HL-60 (cell line): ENCODE measurements around the gene B4GALT1.

Experiments
- POLR2AphosphoS5 ChIP-seq: IDR thresholded peaks from 2 replicates; pipeline ENCODE4 v1.6.1; 2012; ENCODE audit warnings: low read depth
- TF ChIP-seq, protein P1 (sequence below): IDR thresholded peaks from one replicate; pipeline ENCODE4 v1.5.1; 2011; ENCODE audit warnings: low read length, control low read depth, inconsistent platforms; ENCODE audit not compliant: insufficient read depth
- TF ChIP-seq, protein P2 (sequence below): IDR thresholded peaks from 2 replicates; pipeline ENCODE4 v1.6.1; 2012; ENCODE audit warnings: low read depth; ENCODE audit not compliant: insufficient replicate concordance

DNA sequence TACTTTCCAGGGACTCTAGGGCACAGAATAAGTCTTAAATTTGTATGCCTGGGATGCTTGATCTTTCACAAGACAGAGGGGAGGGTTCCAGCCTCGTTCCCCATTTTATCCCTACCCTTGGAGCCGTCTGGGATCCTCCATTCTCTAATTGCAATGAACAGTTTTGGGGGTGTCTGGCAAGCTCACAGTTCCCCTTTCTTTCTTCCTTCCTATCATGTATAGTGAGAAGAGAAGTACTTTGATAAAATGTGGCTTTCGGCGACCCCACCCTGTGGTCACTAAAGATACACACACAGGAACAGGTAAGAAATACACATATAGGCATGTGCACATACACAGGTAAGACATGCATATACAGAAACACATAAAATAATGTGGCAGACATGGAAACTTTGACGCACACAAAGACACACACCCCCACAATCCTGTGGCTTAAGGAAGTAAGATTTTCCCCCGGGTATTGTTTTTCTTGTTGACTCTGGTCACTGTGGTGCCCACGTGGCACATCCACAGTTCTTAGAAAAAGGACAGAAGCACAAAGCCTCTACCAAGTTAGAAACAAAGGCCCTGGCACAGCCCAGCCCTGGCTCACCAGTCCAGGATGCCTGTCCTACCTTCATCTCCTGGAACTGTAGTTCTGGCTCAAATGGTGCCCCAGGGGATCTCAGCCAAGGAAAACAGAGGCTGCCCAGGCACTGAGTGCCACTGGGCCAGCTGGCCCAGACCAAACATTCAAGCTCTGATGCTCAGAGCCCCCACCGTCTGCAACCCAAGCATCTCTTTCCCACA lies 84.4 kb downstream of the B4GALT1 start:
- TF ChIP-seq, protein P1, sequence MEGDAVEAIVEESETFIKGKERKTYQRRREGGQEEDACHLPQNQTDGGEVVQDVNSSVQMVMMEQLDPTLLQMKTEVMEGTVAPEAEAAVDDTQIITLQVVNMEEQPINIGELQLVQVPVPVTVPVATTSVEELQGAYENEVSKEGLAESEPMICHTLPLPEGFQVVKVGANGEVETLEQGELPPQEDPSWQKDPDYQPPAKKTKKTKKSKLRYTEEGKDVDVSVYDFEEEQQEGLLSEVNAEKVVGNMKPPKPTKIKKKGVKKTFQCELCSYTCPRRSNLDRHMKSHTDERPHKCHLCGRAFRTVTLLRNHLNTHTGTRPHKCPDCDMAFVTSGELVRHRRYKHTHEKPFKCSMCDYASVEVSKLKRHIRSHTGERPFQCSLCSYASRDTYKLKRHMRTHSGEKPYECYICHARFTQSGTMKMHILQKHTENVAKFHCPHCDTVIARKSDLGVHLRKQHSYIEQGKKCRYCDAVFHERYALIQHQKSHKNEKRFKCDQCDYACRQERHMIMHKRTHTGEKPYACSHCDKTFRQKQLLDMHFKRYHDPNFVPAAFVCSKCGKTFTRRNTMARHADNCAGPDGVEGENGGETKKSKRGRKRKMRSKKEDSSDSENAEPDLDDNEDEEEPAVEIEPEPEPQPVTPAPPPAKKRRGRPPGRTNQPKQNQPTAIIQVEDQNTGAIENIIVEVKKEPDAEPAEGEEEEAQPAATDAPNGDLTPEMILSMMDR = no peak
- TF ChIP-seq, protein P2, sequence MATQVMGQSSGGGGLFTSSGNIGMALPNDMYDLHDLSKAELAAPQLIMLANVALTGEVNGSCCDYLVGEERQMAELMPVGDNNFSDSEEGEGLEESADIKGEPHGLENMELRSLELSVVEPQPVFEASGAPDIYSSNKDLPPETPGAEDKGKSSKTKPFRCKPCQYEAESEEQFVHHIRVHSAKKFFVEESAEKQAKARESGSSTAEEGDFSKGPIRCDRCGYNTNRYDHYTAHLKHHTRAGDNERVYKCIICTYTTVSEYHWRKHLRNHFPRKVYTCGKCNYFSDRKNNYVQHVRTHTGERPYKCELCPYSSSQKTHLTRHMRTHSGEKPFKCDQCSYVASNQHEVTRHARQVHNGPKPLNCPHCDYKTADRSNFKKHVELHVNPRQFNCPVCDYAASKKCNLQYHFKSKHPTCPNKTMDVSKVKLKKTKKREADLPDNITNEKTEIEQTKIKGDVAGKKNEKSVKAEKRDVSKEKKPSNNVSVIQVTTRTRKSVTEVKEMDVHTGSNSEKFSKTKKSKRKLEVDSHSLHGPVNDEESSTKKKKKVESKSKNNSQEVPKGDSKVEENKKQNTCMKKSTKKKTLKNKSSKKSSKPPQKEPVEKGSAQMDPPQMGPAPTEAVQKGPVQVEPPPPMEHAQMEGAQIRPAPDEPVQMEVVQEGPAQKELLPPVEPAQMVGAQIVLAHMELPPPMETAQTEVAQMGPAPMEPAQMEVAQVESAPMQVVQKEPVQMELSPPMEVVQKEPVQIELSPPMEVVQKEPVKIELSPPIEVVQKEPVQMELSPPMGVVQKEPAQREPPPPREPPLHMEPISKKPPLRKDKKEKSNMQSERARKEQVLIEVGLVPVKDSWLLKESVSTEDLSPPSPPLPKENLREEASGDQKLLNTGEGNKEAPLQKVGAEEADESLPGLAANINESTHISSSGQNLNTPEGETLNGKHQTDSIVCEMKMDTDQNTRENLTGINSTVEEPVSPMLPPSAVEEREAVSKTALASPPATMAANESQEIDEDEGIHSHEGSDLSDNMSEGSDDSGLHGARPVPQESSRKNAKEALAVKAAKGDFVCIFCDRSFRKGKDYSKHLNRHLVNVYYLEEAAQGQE = no peak
- no peak for TF ChIP-seq POLR2AphosphoS5
